Stimulated activated CD8-positive, alpha-beta memory T cell treated with anti-CD3 and anti-CD28 coated beads, Interleukin-2, amount 100 ng/mL, for 48 hours (primary cell): ENCODE data around the gene TMSB4X.
"Not testable (repeated sequence)": the region's sequence is repeated elsewhere in the genome, so short reads cannot be mapped to it uniquely, and the experiment has no call there.

ENCODE experiments used
- DNase-seq, 2 donors: peaks; one replicate each; pipeline ENCODE4 v3.0.0-alpha.2; 2020; ENCODE audit warnings: low read depth in 2 of 2

TMSB4X gene

GRCh38 chrX:12976819-12977732 is 2.2 kb downstream of the TMSB4X start:
- DNase-seq, result not testable (repeated sequence)

GRCh38 chrX:12977761-12978204 is 2.9 kb downstream of the TMSB4X start:
- DNase-seq, result no peak

GRCh38 chrX:12978205-12979025 is 3.5 kb downstream of the TMSB4X start:
- DNase-seq, result no peak

- DNase-seq, result no peak
These were observed 4.2 kb downstream of the TMSB4X start for GRCh38 chrX:12979026-12979607.

GRCh38 chrX:12979616-12980015 is 4.7 kb downstream of the TMSB4X start:
- DNase-seq, result no peak

GRCh38 chrX:12980039-12980438 is 5.1 kb downstream of the TMSB4X start:
- DNase-seq, result not testable (repeated sequence)

GRCh38 chrX:12981880-12982279 is 7.0 kb downstream of the TMSB4X start:
- DNase-seq, result no peak

- DNase-seq, result no peak
These were observed 9.9 kb downstream of the TMSB4X start for GRCh38 chrX:12984603-12985319.

GRCh38 chrX:12985331-12985730 is 10.4 kb downstream of the TMSB4X start:
- no peak for DNase-seq

- DNase-seq, result no peak
These were observed 11.4 kb downstream of the TMSB4X start for GRCh38 chrX:12986164-12986779.

GRCh38 chrX:12986886-12987285 is 12.0 kb downstream of the TMSB4X start:
- DNase-seq, result no peak

GRCh38 chrX:12987340-12987739 is 12.4 kb downstream of the TMSB4X start:
- no peak for DNase-seq

- DNase-seq, result no peak
These were observed 13.1 kb downstream of the TMSB4X start for GRCh38 chrX:12987900-12988594.

- DNase-seq, result no peak
These were observed 13.9 kb downstream of the TMSB4X start for GRCh38 chrX:12988797-12989196.

- no peak for DNase-seq
These were observed 14.6 kb downstream of the TMSB4X start for GRCh38 chrX:12989461-12989860.

GRCh38 chrX:12991575-12991974 is 16.7 kb downstream of the TMSB4X start:
- no peak for DNase-seq

GRCh38 chrX:12992544-12993118 is 17.7 kb downstream of the TMSB4X start:
- DNase-seq, result no peak

- no peak for DNase-seq
These were observed 18.9 kb downstream of the TMSB4X start for GRCh38 chrX:12993826-12994225.

- DNase-seq, result no peak
These were observed 19.4 kb downstream of the TMSB4X start for GRCh38 chrX:12994321-12994720.

- DNase-seq, result no peak
These were observed 22.1 kb downstream of the TMSB4X start for GRCh38 chrX:12996934-12997435.
